ENCODE data around the gene CYP4F3. TPM values are rescaled to one million over a fixed set of nuclear protein-coding genes. Genes with fewer than 3 reads are reported as not detected.
"Not testable (repeated sequence)": the region's sequence is repeated elsewhere in the genome, so short reads cannot be mapped to it uniquely, and the experiment has no call there.

CYP4F3 gene
- total RNA-seq, 4 donors from 2014 or later = 0.31 to 11.5 (median 1.5) TPM

- DNase-seq (ENCODE audit: low spot score) (no peak), ATAC-seq (ENCODE audit: low FRiP score) (no peak)
- no peak for TF ChIP-seq CTCF (IDR thresholded peaks at IDR 0.05)
Measured at GRCh38 chr19:15641901-15642491, 1.3 kb downstream of the CYP4F3 start.

- DNase-seq (ENCODE audit: low spot score) = no peak
- ATAC-seq (ENCODE audit: low FRiP score) = no peak
- TF ChIP-seq CTCF (IDR thresholded peaks at IDR 0.05) = no peak
Measured at GRCh38 chr19:15642807-15643206, 2.1 kb downstream of the CYP4F3 start.

GRCh38 chr19:15643387-15643786, 2.7 kb downstream of the CYP4F3 start:
- no peak for DNase-seq (ENCODE audit: low spot score)
- ATAC-seq (ENCODE audit: low FRiP score) = no peak
- no peak for TF ChIP-seq CTCF (IDR thresholded peaks at IDR 0.05)

- TF ChIP-seq CTCF (IDR thresholded peaks at IDR 0.05) = no peak
- no peak for DNase-seq (ENCODE audit: low spot score)
- no peak for ATAC-seq (ENCODE audit: low FRiP score)
Measured at GRCh38 chr19:15644066-15644741, 3.5 kb downstream of the CYP4F3 start.

- ATAC-seq (ENCODE audit: low FRiP score) (no peak), DNase-seq (ENCODE audit: low spot score) (no peak)
- TF ChIP-seq CTCF (IDR thresholded peaks at IDR 0.05) = no peak
Measured at GRCh38 chr19:15644816-15645215, 4.1 kb downstream of the CYP4F3 start.

- no peak for DNase-seq (ENCODE audit: low spot score)
- ATAC-seq (ENCODE audit: low FRiP score) = no peak
- TF ChIP-seq CTCF (IDR thresholded peaks at IDR 0.05) = no peak
Measured at GRCh38 chr19:15649526-15649925, 8.8 kb downstream of the CYP4F3 start.

- DNase-seq (ENCODE audit: low spot score); ATAC-seq (ENCODE audit: low FRiP score): not testable (repeated sequence)
Measured at GRCh38 chr19:15650123-15650522, 9.4 kb downstream of the CYP4F3 start.
